GM23338 (cell line): ENCODE measurements around the gene EEF2K. TPM values are rescaled to one million over a fixed set of nuclear protein-coding genes. Genes with fewer than 3 reads are reported as not detected.
A peak's percentile ranks its signal among the peaks of the same experiment; 100 is the strongest.

Source experiments
- ATAC-seq: fragments of 200-7000 bp; cut with Tn5 transposase; 3 replicates; pipeline ENCODE4 v1.9.1; 2020
- DNase-seq: peaks from one replicate; pipeline ENCODE4 v3.0.0-alpha.2; 2015; ENCODE audit warnings: low spot score
- H2AFZ ChIP-seq: fragments of 200-600 bp; sonication (generic); 2 replicates; pipeline ENCODE4 v1.8.0; 2016; ENCODE audit warnings: antibody characterized with exemption, mild to moderate bottlenecking, moderate library complexity
- H3F3A ChIP-seq: fragments of 200-600 bp; sonication (generic); replicated peaks from 2 replicates; pipeline ENCODE4 v1.8.0; 2017; ENCODE audit warnings: antibody characterized with exemption, mixed run types, low read depth
- H3K27ac ChIP-seq: fragments of 200-600 bp; sonication (generic); 2 replicates; pipeline ENCODE4 v1.6.1; 2016; ENCODE audit warnings: low read depth
- H3K27me3 ChIP-seq: fragments of 200-600 bp; sonication (generic); 2 replicates; pipeline ENCODE4 v1.8.0; 2016; ENCODE audit warnings: mild to moderate bottlenecking, mixed run types, moderate library complexity; ENCODE audit not compliant: insufficient read depth
- H3K36me3 ChIP-seq: fragments of 200-600 bp; sonication (generic); 2 replicates; pipeline ENCODE4 v1.8.0; 2016; ENCODE audit warnings: mild to moderate bottlenecking; ENCODE audit not compliant: insufficient read depth
- H3K4me1 ChIP-seq: fragments of 200-600 bp; sonication (generic); 2 replicates; pipeline ENCODE4 v1.8.0; 2016; ENCODE audit warnings: mild to moderate bottlenecking, moderate library complexity; ENCODE audit not compliant: insufficient read depth
- H3K4me2 ChIP-seq: fragments of 200-600 bp; sonication (generic); 2 replicates; pipeline ENCODE4 v1.7.1; 2017; ENCODE audit warnings: mixed run types
- H3K4me3 ChIP-seq: fragments of 200-600 bp; sonication (generic); 2 replicates; pipeline ENCODE4 v1.6.1; 2016; ENCODE audit warnings: mixed run types
- H3K79me2 ChIP-seq: fragments of 200-600 bp; sonication (generic); replicated peaks from 2 replicates; pipeline ENCODE4 v1.8.0; 2017; ENCODE audit warnings: mild to moderate bottlenecking; ENCODE audit not compliant: insufficient read depth
- H3K9me2 ChIP-seq: fragments of 200-600 bp; sonication (generic); 2 replicates; pipeline ENCODE4 v1.8.0; 2017; ENCODE audit not compliant: insufficient read depth
- H4K20me1 ChIP-seq: fragments of 200-600 bp; sonication (generic); replicated peaks from 2 replicates; pipeline ENCODE4 v1.8.0; 2017; ENCODE audit warnings: mild to moderate bottlenecking; ENCODE audit not compliant: insufficient read depth
- H3K27ac Mint-ChIP-seq: 2 replicates; pipeline ENCODE4 v1.8.0; 2020; ENCODE audit warnings: inconsistent platforms, mild to moderate bottlenecking, moderate library complexity, mixed read lengths
- H3K27me3 Mint-ChIP-seq: 3 replicates; pipeline ENCODE4 v1.8.0; 2022; ENCODE audit warnings: low read depth, mild to moderate bottlenecking, moderate library complexity, mixed read lengths, inconsistent platforms; ENCODE audit not compliant: insufficient read depth, poor library complexity
- H3K36me3 Mint-ChIP-seq: 3 replicates; pipeline ENCODE4 v1.8.0; 2021; ENCODE audit warnings: low read depth, mild to moderate bottlenecking, inconsistent platforms, moderate library complexity, mixed read lengths
- H3K4me1 Mint-ChIP-seq: 3 replicates; pipeline ENCODE4 v1.8.0; 2020; ENCODE audit warnings: mild to moderate bottlenecking, inconsistent platforms, mixed read lengths
- H3K4me3 Mint-ChIP-seq: 3 replicates; pipeline ENCODE4 v1.8.0; 2021; ENCODE audit warnings: moderate library complexity, mild to moderate bottlenecking, inconsistent platforms, mixed read lengths
- H3K9me3 Mint-ChIP-seq: 3 replicates; pipeline ENCODE4 v1.8.0; 2020; ENCODE audit warnings: moderate library complexity, mild to moderate bottlenecking, inconsistent platforms, mixed read lengths
- CTCF ChIP-seq, 2 experiments: fragments of 200-600 bp in 1 of 2; sonication (generic) in 1 of 2; conservative IDR thresholded peaks; 2 replicates each; pipeline versions ENCODE4 v1.5.1 to v1.6.1; 2016 to 2017; ENCODE audit warnings: antibody characterized with exemption in 2 of 2, low read depth in 2 of 2, mild to moderate bottlenecking in 2 of 2, moderate library complexity in 1 of 2
- ETS1 ChIP-seq: IDR thresholded peaks from 2 replicates; pipeline ENCODE4 v1.6.1; 2016; ENCODE audit warnings: antibody characterized with exemption
- EZH2phosphoT487 ChIP-seq: fragments of 200-600 bp; sonication (generic); IDR thresholded peaks from one replicate; pipeline ENCODE4 v1.8.1; 2018; ENCODE audit warnings: antibody characterized with exemption; ENCODE audit not compliant: unreplicated experiment
- NANOG ChIP-seq: IDR thresholded peaks from 2 replicates; pipeline ENCODE4 v1.6.1; 2016; ENCODE audit warnings: antibody characterized with exemption, borderline replicate concordance
- POLR2AphosphoS5 ChIP-seq: IDR thresholded peaks from 2 replicates; pipeline ENCODE4 v1.6.1; 2016; ENCODE audit warnings: antibody characterized with exemption, low read depth
- STAT1 ChIP-seq: IDR thresholded peaks from one replicate; pipeline ENCODE4 v1.6.1; 2016; ENCODE audit warnings: antibody characterized with exemption; ENCODE audit not compliant: unreplicated experiment
- ZNF331 ChIP-seq: fragments of 250-450 bp; sonication (Bioruptor Pico); IDR thresholded peaks from 2 replicates; pipeline ENCODE4 v1.5.0; 2020; ENCODE audit warnings: low read depth, mild to moderate bottlenecking, moderate library complexity
- ZNF462 ChIP-seq: fragments of 250-450 bp; sonication (Bioruptor Pico); IDR thresholded peaks from 2 replicates; pipeline ENCODE4 v1.5.0; 2020; ENCODE audit warnings: mild to moderate bottlenecking, moderate library complexity
- polyA plus RNA-seq: library from polyadenylated mRNA; unstranded; fragments of >200 nt; fragmentation: Nextera tagmentation; extraction: Ambion mirVana; gene quantifications from 2 replicates; pipeline ENCODE4 v1.2.1, GENCODE V29; 2016
- total RNA-seq: library from RNA; depleted of rRNA; stranded (reverse); fragments of >200 nt; shearing (Covaris generic); gene quantifications from 2 replicates; pipeline ENCODE4 v1.2.3, GENCODE V29; 2014

EEF2K gene
- total and polyA plus RNA-seq, 2 experiments from 2014 or later = 5.4 to 23.9 TPM

- Histone ChIP-seq H2AFZ (no peak overlapping the region), H3K27me3 (no peaks in the 10 kb centered on the region), H3F3A (peaks cover 12% of the 10 kb centered on the region), H3K4me3 (no peak overlapping the region), H3K27ac (peak overlapping the region; percentile 85; the same call in 1 of the 2 replicates), H3K4me1 (peaks cover 6% of the 10 kb centered on the region; the same call in 1 of the 2 replicates), H3K4me2 (peak overlapping the region; percentile 42; the same call in 1 of the 2 replicates), H3K36me3 (peaks cover 27% of the 10 kb centered on the region), H4K20me1 (no peaks in the 10 kb centered on the region; the same call in 1 of the 2 replicates), H3K9me2 (no peaks in the 10 kb centered on the region), H3K79me2 (no peaks in the 10 kb centered on the region)
- H3K27ac Mint-ChIP-seq = peak overlapping the region; percentile 62
- TF ChIP-seq CTCF (conservative IDR thresholded peaks at IDR 0.05; ENCODE audit: low read depth in 2 of 2) = no peak; a peak in 1 of 4 replicates
- no peak for TF ChIP-seq ZNF331 (CRISPR knock-in tag)
- TF ChIP-seq STAT1 = no peak
- TF ChIP-seq EZH2phosphoT487 = no peak
- no peak for TF ChIP-seq ETS1
- TF ChIP-seq ZNF462 (CRISPR knock-in tag) = no peak
- TF ChIP-seq POLR2AphosphoS5 = no peak
- TF ChIP-seq NANOG = no peak
- H3K9me3 Mint-ChIP-seq = peaks cover 6% of the 10 kb centered on the region; the same call in 2 of the 3 replicates
- H3K36me3 Mint-ChIP-seq = peaks cover 42% of the 10 kb centered on the region
- no peak overlapping the region for H3K4me3 Mint-ChIP-seq
- peaks cover 8% of the 10 kb centered on the region for H3K4me1 Mint-ChIP-seq
- H3K27me3 Mint-ChIP-seq = no peaks in the 10 kb centered on the region
- peak; percentile 72 for DNase-seq
- peak; percentile 93 for ATAC-seq
Observed at GRCh38 chr16:22278441-22279230, 72.6 kb downstream of the EEF2K start.
